ENCODE results near the gene OR51V1.

DNA sequence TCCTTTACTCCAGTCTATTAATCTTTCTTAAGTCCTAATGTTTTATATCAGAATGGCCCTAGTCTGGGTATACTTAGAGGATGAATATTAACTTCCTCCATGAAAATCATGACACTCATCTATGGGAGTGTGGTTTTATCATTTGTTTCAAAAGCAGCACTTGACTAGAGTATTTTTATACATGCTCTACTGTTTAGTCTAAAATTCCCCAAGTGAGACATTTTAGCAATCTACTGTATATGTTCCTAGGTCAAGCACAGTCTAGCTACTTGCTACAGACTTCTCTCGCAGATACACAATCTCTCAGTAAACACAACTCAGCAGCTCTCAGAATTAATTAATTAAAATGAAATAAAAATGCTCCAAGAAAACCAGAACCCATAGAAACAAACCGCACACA, 29.3 kb upstream of the OR51V1 start:
- TF ChIP-seq CTCF (IDR thresholded peaks at IDR 0.05): no peak
- TF ChIP-seq POLR2A (IDR thresholded peaks at IDR 0.05): no peak
